LNCaP clone FGC (cell line): ENCODE results near the gene MYRF.

Source experiments
- DNase-seq: peaks from one replicate; pipeline ENCODE4 v3.0.0-alpha.2; 2011; ENCODE audit warnings: low read depth
- H3K4me3 ChIP-seq: 2 replicates; pipeline ENCODE4 v1.5.1; 2011; ENCODE audit warnings: mild to moderate bottlenecking, low read depth, low read length, control low read depth
- TF ChIP-seq, protein P1 (sequence below): IDR thresholded peaks from 2 replicates; pipeline ENCODE4 v1.5.1; 2012; ENCODE audit warnings: mild to moderate bottlenecking; ENCODE audit not compliant: control insufficient read depth, insufficient read depth; ENCODE audit errors: extremely low read depth

The MYRF gene

DNA sequence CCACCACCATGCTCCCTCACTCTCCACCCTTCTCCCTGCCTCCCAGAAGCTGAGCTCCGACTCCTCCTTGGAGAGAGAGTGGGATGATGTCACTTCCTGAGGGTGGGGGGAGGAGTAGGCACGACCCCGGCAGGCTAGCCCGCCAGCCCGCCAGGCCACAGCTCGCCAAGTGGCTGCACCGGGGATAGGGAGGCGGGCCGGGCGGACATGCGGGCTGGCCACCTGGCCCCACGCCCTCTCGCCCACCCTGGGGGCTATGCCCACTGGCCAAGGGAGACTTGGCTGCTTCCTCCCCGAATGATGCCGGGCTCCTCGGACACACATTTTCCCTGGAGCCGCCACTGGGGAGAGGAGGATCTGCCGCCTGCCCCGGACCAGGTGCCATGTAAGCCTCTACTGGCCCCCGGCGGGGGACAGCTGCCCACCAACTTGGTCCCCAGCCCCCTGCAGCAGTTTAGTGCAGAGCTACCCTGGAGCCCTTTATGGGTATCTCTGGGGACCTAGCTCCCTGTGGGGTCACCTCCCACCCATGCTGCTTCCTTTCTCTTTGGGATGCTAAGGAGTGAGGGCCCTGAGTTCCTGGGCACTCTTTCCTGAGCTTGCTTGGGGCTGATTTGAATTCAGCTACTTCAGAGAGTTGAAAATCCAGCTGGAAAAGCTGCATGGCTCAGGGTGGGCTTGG, 33.7 kb upstream of the MYRF start:
- no peak for DNase-seq
- TF ChIP-seq, protein P1, sequence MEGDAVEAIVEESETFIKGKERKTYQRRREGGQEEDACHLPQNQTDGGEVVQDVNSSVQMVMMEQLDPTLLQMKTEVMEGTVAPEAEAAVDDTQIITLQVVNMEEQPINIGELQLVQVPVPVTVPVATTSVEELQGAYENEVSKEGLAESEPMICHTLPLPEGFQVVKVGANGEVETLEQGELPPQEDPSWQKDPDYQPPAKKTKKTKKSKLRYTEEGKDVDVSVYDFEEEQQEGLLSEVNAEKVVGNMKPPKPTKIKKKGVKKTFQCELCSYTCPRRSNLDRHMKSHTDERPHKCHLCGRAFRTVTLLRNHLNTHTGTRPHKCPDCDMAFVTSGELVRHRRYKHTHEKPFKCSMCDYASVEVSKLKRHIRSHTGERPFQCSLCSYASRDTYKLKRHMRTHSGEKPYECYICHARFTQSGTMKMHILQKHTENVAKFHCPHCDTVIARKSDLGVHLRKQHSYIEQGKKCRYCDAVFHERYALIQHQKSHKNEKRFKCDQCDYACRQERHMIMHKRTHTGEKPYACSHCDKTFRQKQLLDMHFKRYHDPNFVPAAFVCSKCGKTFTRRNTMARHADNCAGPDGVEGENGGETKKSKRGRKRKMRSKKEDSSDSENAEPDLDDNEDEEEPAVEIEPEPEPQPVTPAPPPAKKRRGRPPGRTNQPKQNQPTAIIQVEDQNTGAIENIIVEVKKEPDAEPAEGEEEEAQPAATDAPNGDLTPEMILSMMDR, result no peak
- no peak overlapping the region for H3K4me3 ChIP-seq

DNA sequence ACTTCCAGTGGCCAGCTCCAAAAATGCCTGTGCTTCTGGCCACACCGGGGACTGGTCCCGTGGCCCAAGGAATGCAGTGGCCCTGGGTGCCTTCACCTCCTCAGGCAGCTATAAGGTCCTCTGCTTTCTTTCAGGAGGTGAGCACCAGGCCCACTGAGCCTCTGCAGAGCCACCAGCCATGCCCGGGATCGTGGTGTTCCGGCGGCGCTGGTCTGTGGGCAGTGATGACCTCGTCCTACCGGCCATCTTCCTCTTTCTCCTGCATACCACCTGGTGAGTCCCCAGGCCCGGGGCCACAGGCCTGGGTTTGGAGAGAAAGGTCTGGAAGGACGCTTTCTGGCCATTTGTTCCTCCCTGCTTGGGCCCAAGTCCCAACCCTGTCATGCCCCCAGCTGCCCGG, 32.5 kb upstream of the MYRF start:
- TF ChIP-seq, protein P1, result no peak
- DNase-seq, result no peak
- H3K4me3 ChIP-seq, result no peak overlapping the region

DNA sequence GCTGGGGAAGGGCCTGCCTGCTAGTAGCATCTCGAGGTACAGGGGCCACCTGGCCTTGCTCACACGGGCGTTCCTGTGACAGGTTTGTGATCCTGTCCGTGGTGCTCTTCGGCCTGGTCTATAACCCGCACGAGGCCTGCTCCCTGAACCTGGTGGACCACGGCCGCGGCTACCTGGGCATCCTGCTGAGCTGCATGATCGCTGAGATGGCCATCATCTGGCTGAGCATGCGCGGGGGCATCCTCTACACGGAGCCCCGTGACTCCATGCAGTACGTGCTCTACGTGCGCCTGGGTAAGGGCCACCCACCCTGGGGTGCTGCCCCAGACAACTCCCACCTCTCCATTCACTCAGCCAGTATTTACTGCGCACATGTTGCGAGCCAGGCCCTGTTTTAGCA, 31.8 kb upstream of the MYRF start:
- no peak for DNase-seq
- H3K4me3 ChIP-seq, result no peak overlapping the region
- TF ChIP-seq, protein P1, result no peak

DNA sequence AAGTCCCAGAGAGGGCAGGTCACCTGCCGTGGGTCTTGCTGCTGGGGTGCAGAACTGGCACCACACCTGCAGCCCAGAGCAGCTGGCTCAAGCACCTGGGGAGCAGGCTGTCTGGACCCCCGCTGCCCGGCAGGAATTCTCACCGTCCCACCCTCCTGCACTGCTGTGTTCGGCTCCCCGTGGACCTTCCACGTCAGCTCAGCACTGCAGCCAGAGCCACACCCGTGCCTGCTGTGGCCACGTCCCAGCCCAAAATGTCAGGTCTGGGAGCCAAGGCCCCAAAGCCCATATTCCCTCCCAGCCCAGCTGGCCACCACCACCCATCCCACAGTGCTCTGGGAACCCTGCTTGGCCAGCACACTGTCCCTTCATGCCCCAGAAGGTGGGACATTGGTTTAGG, 28.0 kb upstream of the MYRF start:
- DNase-seq, result no peak
- TF ChIP-seq, protein P1, result no peak
- H3K4me3 ChIP-seq, result no peak overlapping the region

DNA sequence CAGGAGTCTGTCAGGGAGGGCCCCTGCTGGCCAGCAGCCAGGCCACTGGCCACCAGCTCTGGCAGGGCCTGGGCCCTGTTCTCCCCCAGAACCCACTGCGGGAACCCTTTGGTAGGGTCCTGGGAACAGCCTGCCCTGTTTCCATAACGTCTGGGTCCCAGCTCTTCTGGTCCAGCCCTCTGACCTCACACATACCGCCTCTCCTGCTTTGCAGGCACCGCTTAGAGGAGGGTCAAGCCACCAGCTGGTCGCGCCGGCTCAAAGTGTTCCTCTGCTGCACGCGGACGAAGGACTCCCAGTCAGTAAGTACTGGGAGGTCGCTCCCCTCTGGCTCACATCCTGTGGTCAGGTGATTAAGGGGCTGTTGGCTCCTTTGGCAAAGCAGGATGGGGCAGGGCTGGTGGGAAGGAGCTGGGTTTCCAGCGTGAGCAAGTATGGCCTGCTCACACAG, 26.6 kb upstream of the MYRF start:
- H3K4me3 ChIP-seq, result no peak overlapping the region
- DNase-seq, result no peak
- TF ChIP-seq, protein P1, result no peak

DNA sequence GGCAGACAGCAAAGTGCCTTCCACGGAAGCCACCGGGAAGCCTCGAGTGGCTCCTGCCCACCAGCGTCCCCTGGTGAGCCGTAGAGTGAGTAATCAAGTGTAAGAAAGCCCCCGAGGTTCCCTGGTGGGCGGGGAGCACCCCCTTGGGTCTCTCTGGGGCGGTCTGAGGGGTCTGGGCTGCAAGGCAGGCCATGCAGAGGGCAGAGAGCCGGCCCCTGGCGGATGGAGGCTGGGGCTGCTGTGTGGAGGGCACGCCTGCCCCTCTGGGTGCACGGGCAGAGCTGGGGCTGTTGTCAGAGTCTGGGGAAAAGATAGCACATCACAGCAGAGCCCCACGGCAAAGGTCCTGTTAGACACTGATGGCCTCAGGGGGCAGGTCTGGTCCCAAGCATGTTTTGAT, 25.7 kb upstream of the MYRF start:
- no peak overlapping the region for H3K4me3 ChIP-seq
- TF ChIP-seq, protein P1, result no peak
- DNase-seq, result no peak

DNA sequence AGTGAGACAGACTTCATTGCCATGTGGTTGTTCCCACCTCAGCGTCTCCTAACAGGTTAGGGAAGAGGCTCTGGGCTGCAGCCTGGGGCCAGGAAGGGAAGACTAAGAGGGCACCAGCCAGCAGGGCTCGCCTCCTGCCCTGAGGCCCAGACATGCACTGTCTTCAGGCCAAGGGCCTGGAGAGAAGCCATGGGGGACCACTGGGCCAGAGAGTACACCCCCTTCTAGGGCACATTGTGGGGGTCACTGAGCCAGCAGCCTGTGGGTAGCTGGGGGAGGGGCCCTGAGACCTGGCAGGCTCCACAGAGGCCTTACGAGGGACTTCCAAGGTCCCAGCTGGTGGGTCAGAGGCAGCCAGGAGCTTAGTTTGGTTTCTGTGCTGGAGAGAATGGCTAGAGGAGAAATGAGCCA, 25.0 kb upstream of the MYRF start:
- no peak overlapping the region for H3K4me3 ChIP-seq
- TF ChIP-seq, protein P1, result no peak
- DNase-seq, result no peak
